K562 (cell line): ENCODE data around the gene IFI44L. TPM values are rescaled to one million over a fixed set of nuclear protein-coding genes. Genes with fewer than 3 reads are reported as not detected.

ENCODE experiments used
- ATAC-seq: fragments of 200-7000 bp; cut with Tn5 transposase; 3 replicates; pipeline ENCODE4 v1.9.1; 2020; ENCODE audit warnings: moderate library complexity
- BruUV-seq: library from RNA; stranded (reverse); fragments of 400-500 nt; replicated peaks from 2 replicates; lab custom pipeline; 2021; lab: Mats Ljungman, UMichigan
- CTCF ChIA-PET: fragments of 300-600 bp; formaldehyde crosslinking; extraction: SDS; loops from one replicate; lab custom pipeline; 2021; ENCODE audit warnings: low intra/inter-chr PET ratio; lab: Yijun Ruan, JAX
- POLR2A ChIA-PET: fragments of 300-600, 350-650 bp; sonication (Branson Sonifier 250); formaldehyde crosslinking; extraction: SDS; loops from one replicate; lab custom pipeline; 2021; ENCODE audit warnings: antibody characterized with exemption, inconsistent platforms; lab: Yijun Ruan, JAX
- DNase-seq, 4 experiments: peaks; one replicate each; pipeline versions ENCODE4 v3.0.0 to v3.0.0-alpha.2; 2011 to 2018; ENCODE audit warnings: low spot score in 3 of 4, mixed read lengths in 3 of 4; ENCODE audit errors: extremely low read depth in 1 of 4
- FAIRE-seq: peaks from 2 replicates; lab custom pipeline; 2011; peaks lifted over from hg19 to GRCh38; lab: Jason Lieb, UNC
- H2AFZ ChIP-seq: 2 replicates; pipeline ENCODE4 v1.6.0; 2011; ENCODE audit warnings: low read depth, low read length, control low read depth, inconsistent platforms
- H3K27ac ChIP-seq: fragments of 200-600 bp; 3 replicates; pipeline ENCODE4 v1.8.0; 2011; ENCODE audit warnings: low read depth, mild to moderate bottlenecking, control low read depth, inconsistent platforms, low read length, moderate library complexity, mixed read lengths; ENCODE audit errors: extremely low read depth
- H3K27me3 ChIP-seq, 2 experiments: fragments of 300-600 bp in 1 of 2; 2 replicates in 1 of 2; 3 replicates in 1 of 2; pipeline versions ENCODE4 v1.6.0 to v1.8.0; 2011; ENCODE audit warnings: inconsistent platforms in 2 of 2, low read length in 2 of 2, mild to moderate bottlenecking in 1 of 2, mixed read lengths in 1 of 2, moderate library complexity in 1 of 2; ENCODE audit not compliant: control insufficient read depth in 2 of 2, insufficient read depth in 2 of 2
- H3K36me3 ChIP-seq: fragments of 300-600 bp; 3 replicates; pipeline ENCODE4 v1.8.0; 2011; ENCODE audit warnings: mild to moderate bottlenecking, low read length, inconsistent platforms; ENCODE audit not compliant: control insufficient read depth, insufficient read depth
- H3K4me1 ChIP-seq, 2 experiments: fragments of 200-600 bp in 1 of 2; replicated peaks in 1 of 2; 2 replicates in 1 of 2; 3 replicates in 1 of 2; pipeline versions ENCODE4 v1.5.1 to v1.8.0; 2011; ENCODE audit warnings: inconsistent platforms in 2 of 2, low read length in 2 of 2, mild to moderate bottlenecking in 1 of 2, mixed read lengths in 1 of 2, moderate library complexity in 1 of 2; ENCODE audit not compliant: control insufficient read depth in 2 of 2, insufficient read depth in 2 of 2
- H3K4me2 ChIP-seq: 2 replicates; pipeline ENCODE4 v1.6.1; 2011; ENCODE audit warnings: low read length, control low read depth, inconsistent platforms, mixed read lengths; ENCODE audit not compliant: insufficient read depth
- H3K4me3 ChIP-seq: fragments of 200-600 bp; sonication (generic), shearing (Covaris generic); 2 replicates; pipeline ENCODE4 v1.5.1; 2016; ENCODE audit warnings: control low read depth, inconsistent platforms
- H3K79me2 ChIP-seq: fragments of 200-600 bp; 3 replicates; pipeline ENCODE4 v1.8.0; 2011; ENCODE audit warnings: low read length, inconsistent platforms; ENCODE audit not compliant: control insufficient read depth, insufficient read depth
- H3K9ac ChIP-seq, 2 experiments: 2 replicates each; pipeline versions ENCODE4 v1.6.0 to v1.6.1; 2011; ENCODE audit warnings: low read depth in 2 of 2, low read length in 2 of 2, control low read depth in 1 of 2, inconsistent platforms in 1 of 2, mild to moderate bottlenecking in 1 of 2, mixed read lengths in 1 of 2; ENCODE audit not compliant: insufficient read depth in 1 of 2
- H3K9me1 ChIP-seq: one replicate; pipeline ENCODE4 v1.6.0; 2011; ENCODE audit warnings: inconsistent platforms, mild to moderate bottlenecking, low read length, moderate library complexity; ENCODE audit not compliant: control insufficient read depth, insufficient read depth
- H3K9me3 ChIP-seq: replicated peaks from 2 replicates; pipeline ENCODE4 v1.5.1; 2011; ENCODE audit warnings: low read depth, low read length, inconsistent platforms; ENCODE audit not compliant: control insufficient read depth, insufficient read depth
- H4K20me1 ChIP-seq: replicated peaks from 2 replicates; pipeline ENCODE4 v1.6.1; 2011; ENCODE audit warnings: low read length, inconsistent platforms, mixed read lengths; ENCODE audit not compliant: control insufficient read depth, insufficient read depth
- ESRRB ChIP-seq: fragments of 250-450 bp; sonication (Bioruptor Pico); IDR thresholded peaks from 2 replicates; pipeline ENCODE4 v1.5.0; 2020; ENCODE audit warnings: mild to moderate bottlenecking, moderate library complexity, borderline replicate concordance
- MCM3 ChIP-seq: fragments of 450-650 bp; IDR thresholded peaks from 2 replicates; pipeline ENCODE4 v1.6.1; 2016
- NCOR1 ChIP-seq: fragments of 450-650 bp; IDR thresholded peaks from 2 replicates; pipeline ENCODE4 v1.6.1; 2016; ENCODE audit warnings: mild to moderate bottlenecking, moderate library complexity
- ZNF354B ChIP-seq: fragments of 250-450 bp; sonication (Bioruptor Pico); IDR thresholded peaks from 2 replicates; pipeline ENCODE4 v1.4.0; 2020
- ZNF639 ChIP-seq, 2 experiments: fragments of 200-800 bp in 1 of 2; sonication (Bioruptor generic) in 1 of 2; sonication (generic) in 1 of 2; formaldehyde crosslinking in 1 of 2; IDR thresholded peaks in 1 of 2; conservative IDR thresholded peaks in 1 of 2; 2 replicates each; pipeline versions ENCODE4 v1.5.0 to v1.6.1; 2016 to 2020; ENCODE audit warnings: missing compliant biosample characterization in 1 of 2, missing genetic modification characterization in 1 of 2, missing genetic modification reagents in 1 of 2
- WGBS: fragments of 100-300 bp; shearing (Covaris generic); methylation state at CpG from one replicate; pipeline ENCODE4 v1.1.6; 2016; ENCODE audit warnings: low coverage, mixed read lengths; ENCODE audit not compliant: insufficient coverage; ENCODE audit errors: missing lambda C conversion rate; 5-methylcytosine and 5-hydroxymethylcytosine counted together
- in situ Hi-C: fragments of 300-500 bp; cut with MboI; formaldehyde crosslinking; loops from 4 replicates; pipeline ENCODE4 v1.15.0; 2018; ENCODE audit warnings: inconsistent platforms, mixed read lengths
- intact Hi-C: fragments of 100-400 bp; cut with micrococcal nuclease; formaldehyde crosslinking; loops from 2 replicates; pipeline ENCODE4 v1.14.2; 2022
- polyA plus RNA-seq, 8 experiments: library from polyadenylated mRNA; depleted of rRNA in 4 of 8; stranded (reverse) in 5 of 8; unstranded in 3 of 8; fragments of >200 nt; fragmentation: Nextera tagmentation in 2 of 8; fragmentation: Illumina TruSeq in 1 of 8; extraction: Ambion mirVana in 2 of 8; extraction: Trizol in 1 of 8; gene quantifications; 2 replicates each; pipeline versions ENCODE4 v1.2.1 to v1.2.3, GENCODE V29; 2011 to 2014; ENCODE audit warnings: inconsistent platforms in 1 of 8, missing spikeins in 1 of 8
- total RNA-seq, 7 experiments: library from RNA; depleted of rRNA in 6 of 7; stranded (reverse); fragments of >200 nt in 6 of 7; fragmentation: Illumina TruSeq in 2 of 7; extraction: Trizol in 2 of 7; gene quantifications; 2 replicates each; pipeline versions ENCODE4 v1.2.1 to v1.2.3, GENCODE V29; 2011 to 2021; ENCODE audit warnings: low replicate concordance in 1 of 7

The IFI44L gene
- total and polyA plus RNA-seq, 9 of the 15 experiments (the other 6 are each of a cell fraction or from before 2014, with no cell fraction given) = 0.04 to 0.22 TPM; not detected in 7

DNA sequence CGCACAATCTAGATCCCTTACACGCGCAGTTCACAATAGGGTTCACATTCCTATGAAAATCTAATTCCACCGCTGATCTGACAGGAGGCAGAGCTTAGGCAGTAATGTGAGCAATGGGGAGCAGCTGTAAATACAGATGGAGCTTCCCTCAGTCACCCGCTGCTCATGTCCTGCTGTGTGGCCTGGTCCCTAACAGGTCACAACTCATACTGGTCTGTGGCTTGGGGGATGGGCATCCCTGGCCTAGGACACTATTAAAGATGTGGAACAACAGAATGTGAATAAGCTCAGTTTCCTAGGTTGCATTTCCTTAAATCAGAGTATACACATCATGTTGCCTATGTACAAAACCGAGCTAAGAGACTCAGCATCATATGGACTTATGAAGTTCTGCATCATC, 45.6 kb downstream of the IFI44L start:
- Histone ChIP-seq H3K27me3 (no peaks in the 10 kb centered on the region), H3K9ac (no peak overlapping the region), H3K9me3 (no peaks in the 10 kb centered on the region), H2AFZ (no peak overlapping the region), H3K4me1 (no peaks in the 10 kb centered on the region), H3K36me3 (no peaks in the 10 kb centered on the region), H4K20me1 (no peaks in the 10 kb centered on the region), H3K79me2 (no peaks in the 10 kb centered on the region), H3K4me2 (no peak overlapping the region), H3K9me1 (no peaks in the 10 kb centered on the region), H3K27ac (no peak overlapping the region), H3K4me3 (no peak overlapping the region)
- whole genome bisulfite sequencing = 0% methylated on average over 6 of the region's 6 CpGs
- ATAC-seq (no peak), DNase-seq (no peak), FAIRE-seq (no peak)
- ChIA-PET CTCF (no interaction called here), POLR2A (no interaction called here)
- intact Hi-C loops = no loop called here
- in situ Hi-C loops = loop anchor here (25.0 kb wide), 1 partner anchor 529 kb away; no protein-coding TSS in a partner anchor
- TF ChIP-seq ZNF354B = no peak
- no peak for TF ChIP-seq MCM3
- BruUV-seq = no TSS peak

DNA sequence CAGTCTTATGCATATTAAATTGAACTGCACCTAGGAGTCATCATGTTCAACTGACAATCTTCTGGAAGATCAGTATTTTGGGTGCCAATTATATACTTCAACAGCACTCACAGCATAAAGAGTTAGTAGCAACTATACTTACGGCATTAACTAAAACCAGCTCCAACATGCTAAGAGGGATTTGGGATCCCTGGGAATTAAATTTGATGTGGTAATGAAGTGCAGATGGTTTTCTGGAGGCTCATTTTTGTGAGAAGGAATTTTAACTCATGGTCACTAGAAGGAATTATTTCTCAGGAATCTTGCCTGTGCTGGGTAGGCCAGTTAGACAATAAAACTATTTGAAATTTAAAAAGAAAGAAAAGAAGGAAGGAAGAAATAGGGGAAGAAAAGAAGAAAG, 47.7 kb downstream of the IFI44L start:
- Histone ChIP-seq H3K9ac (no peak overlapping the region), H3K27me3 (no peaks in the 10 kb centered on the region), H3K4me3 (no peak overlapping the region), H3K9me3 (no peaks in the 10 kb centered on the region), H4K20me1 (no peaks in the 10 kb centered on the region), H3K27ac (no peak overlapping the region), H3K4me1 (no peaks in the 10 kb centered on the region), H3K79me2 (no peaks in the 10 kb centered on the region), H2AFZ (no peak overlapping the region), H3K9me1 (no peaks in the 10 kb centered on the region)
- in situ Hi-C loops = loop anchor here (25.0 kb wide), 1 partner anchor 531 kb away; no protein-coding TSS in a partner anchor
- ChIA-PET CTCF (no interaction called here), POLR2A (no interaction called here)
- BruUV-seq = no TSS peak
- TF ChIP-seq ESRRB (CRISPR knock-in tag) = no peak
- TF ChIP-seq ZNF639 (CRISPR knock-in tag; conservative IDR thresholded peaks at IDR 0.05 in 1 of 2, IDR thresholded peaks at IDR 0.05 in 1 of 2) = no peak
- no peak for TF ChIP-seq NCOR1
- TF ChIP-seq, all 486 proteins: peak for 0
- intact Hi-C loops = no loop called here
- no peak for ATAC-seq
- FAIRE-seq = no peak
- H3K36me3 ChIP-seq = no peaks in the 10 kb centered on the region
- DNase-seq = no peak
- no peak overlapping the region for H3K4me2 ChIP-seq
- WGBS = 0% methylated on average over 1 of the region's 1 CpG
